Measurements from ENCODE around the gene OR52D1.

DNA sequence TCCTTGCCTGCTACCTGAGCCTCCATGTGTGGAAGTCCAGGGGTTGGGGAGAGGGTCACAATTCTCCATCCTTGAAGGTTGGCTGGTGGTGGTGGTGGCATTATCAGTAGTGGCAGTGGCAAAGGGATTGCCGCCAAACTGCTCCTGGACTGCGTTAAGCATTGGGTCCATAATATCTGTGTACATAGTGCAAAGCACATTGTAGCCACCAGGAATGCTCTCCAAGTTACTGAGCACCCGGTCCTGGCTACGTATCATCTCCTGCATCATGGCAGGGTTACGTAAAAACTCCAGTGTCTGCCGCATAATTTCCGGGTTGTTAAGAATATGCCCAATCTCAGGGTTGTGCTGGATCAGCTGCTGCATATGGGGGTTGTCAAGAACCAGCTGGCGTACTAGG is 20.1 kb downstream of the OR52D1 start:
- TF ChIP-seq, protein P1, sequence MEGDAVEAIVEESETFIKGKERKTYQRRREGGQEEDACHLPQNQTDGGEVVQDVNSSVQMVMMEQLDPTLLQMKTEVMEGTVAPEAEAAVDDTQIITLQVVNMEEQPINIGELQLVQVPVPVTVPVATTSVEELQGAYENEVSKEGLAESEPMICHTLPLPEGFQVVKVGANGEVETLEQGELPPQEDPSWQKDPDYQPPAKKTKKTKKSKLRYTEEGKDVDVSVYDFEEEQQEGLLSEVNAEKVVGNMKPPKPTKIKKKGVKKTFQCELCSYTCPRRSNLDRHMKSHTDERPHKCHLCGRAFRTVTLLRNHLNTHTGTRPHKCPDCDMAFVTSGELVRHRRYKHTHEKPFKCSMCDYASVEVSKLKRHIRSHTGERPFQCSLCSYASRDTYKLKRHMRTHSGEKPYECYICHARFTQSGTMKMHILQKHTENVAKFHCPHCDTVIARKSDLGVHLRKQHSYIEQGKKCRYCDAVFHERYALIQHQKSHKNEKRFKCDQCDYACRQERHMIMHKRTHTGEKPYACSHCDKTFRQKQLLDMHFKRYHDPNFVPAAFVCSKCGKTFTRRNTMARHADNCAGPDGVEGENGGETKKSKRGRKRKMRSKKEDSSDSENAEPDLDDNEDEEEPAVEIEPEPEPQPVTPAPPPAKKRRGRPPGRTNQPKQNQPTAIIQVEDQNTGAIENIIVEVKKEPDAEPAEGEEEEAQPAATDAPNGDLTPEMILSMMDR (conservative IDR thresholded peaks at IDR 0.05; ENCODE audit: low read depth, low read length), result no peak
- TF ChIP-seq BHLHE40 (IDR thresholded peaks at IDR 0.05; ENCODE audit: low read depth, low read length) (no peak), POLR2A (IDR thresholded peaks at IDR 0.05; ENCODE audit: low read depth, low read length) (no peak), CEBPB (IDR thresholded peaks at IDR 0.05; ENCODE audit: low read depth, low read length) (no peak), SMC3 (IDR thresholded peaks at IDR 0.05; ENCODE audit: low read depth, low read length) (no peak)
- TF ChIP-seq, protein P2, sequence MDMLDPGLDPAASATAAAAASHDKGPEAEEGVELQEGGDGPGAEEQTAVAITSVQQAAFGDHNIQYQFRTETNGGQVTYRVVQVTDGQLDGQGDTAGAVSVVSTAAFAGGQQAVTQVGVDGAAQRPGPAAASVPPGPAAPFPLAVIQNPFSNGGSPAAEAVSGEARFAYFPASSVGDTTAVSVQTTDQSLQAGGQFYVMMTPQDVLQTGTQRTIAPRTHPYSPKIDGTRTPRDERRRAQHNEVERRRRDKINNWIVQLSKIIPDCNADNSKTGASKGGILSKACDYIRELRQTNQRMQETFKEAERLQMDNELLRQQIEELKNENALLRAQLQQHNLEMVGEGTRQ (IDR thresholded peaks at IDR 0.05; ENCODE audit: low read depth, low read length), result no peak
- TF ChIP-seq, protein P3, sequence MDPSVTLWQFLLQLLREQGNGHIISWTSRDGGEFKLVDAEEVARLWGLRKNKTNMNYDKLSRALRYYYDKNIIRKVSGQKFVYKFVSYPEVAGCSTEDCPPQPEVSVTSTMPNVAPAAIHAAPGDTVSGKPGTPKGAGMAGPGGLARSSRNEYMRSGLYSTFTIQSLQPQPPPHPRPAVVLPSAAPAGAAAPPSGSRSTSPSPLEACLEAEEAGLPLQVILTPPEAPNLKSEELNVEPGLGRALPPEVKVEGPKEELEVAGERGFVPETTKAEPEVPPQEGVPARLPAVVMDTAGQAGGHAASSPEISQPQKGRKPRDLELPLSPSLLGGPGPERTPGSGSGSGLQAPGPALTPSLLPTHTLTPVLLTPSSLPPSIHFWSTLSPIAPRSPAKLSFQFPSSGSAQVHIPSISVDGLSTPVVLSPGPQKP (IDR thresholded peaks at IDR 0.05; ENCODE audit: borderline replicate concordance, low read depth, low read length), result no peak

All from IMR-90 (cell line).